ENCODE measurements around the gene SYVN1. TPM values are rescaled to one million over a fixed set of nuclear protein-coding genes. Genes with fewer than 3 reads are reported as not detected.

Gene SYVN1
- total and polyA plus RNA-seq, 2 donors (not counting 1 experiment from before 2014, with no cell fraction given), result 187 to 282 TPM

DNA sequence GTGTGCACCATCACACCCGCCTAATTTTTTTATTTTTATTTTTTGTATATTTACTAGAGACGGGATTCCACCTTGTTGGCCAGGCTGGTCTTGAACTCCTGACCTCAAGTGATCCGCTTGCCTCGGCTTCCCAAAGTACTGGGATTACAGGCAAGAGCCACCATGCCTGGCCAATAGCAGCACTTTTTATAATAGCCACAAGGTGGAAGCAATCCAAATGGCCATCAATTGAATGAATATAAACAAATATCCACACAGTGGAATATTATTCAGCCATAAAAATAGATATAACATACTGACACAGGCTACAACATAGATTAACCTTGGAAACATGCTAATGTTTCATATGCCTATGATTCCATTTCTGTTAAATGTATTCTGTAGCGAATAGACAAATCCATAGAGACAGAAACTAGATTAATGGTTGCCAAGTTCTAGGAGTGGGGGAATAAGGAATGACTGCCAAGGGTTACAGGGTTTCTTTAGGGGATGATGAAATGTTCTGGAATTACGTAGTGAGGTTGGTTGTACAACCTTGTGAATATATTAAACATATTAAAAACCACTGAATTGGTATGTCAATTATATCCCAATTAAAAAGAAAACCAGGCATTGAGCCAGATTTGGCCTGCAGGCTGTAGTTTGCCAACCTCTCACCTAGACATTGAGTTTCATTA lies 33.5 kb downstream of the SYVN1 start:
- H3K27ac ChIP-seq (ENCODE audit: low read length in 2 of 2), result no peak overlapping the region
- intact Hi-C loops (cut with micrococcal nuclease), result no loop called here
- H3K27ac Mint-ChIP-seq, result no peak overlapping the region
- no CpG with 5 or more reads among the region's 6 CpGs for WGBS (ENCODE audit: insufficient coverage)
- no peak overlapping the region for H3K4me3 ChIP-seq (ENCODE audit: control extremely low read depth in 1 of 5, extremely low read depth in 1 of 5, insufficient read depth in 1 of 5, low read depth in 2 of 5, low read length in 4 of 5)
- peaks cover 62% of the 10 kb centered on the region for H3K79me2 ChIP-seq (ENCODE audit: control insufficient read depth, insufficient read depth, low read length)
- H2AFZ ChIP-seq (ENCODE audit: insufficient read depth, low read depth, low read length, poor library complexity, severe bottlenecking), result no peak overlapping the region
- peaks cover 7 to 12% of the 10 kb centered on the region in 2 donors for H3K4me1 ChIP-seq (ENCODE audit: control insufficient read depth in 2 of 2, insufficient read depth in 2 of 2, low read length in 2 of 2)
- H3K9ac ChIP-seq (ENCODE audit: low read length), result no peak overlapping the region
- no peak overlapping the region for H3K4me3 Mint-ChIP-seq
- no peak for ATAC-seq (ENCODE audit: low read depth)
- peaks cover 0 to 3% (median 0%) of the 10 kb centered on the region in 3 donors for H3K9me3 ChIP-seq (ENCODE audit: control extremely low read depth in 1 of 3, control insufficient read depth in 2 of 3, insufficient read depth in 1 of 3, low read length in 2 of 3)
- TF ChIP-seq, protein P1, sequence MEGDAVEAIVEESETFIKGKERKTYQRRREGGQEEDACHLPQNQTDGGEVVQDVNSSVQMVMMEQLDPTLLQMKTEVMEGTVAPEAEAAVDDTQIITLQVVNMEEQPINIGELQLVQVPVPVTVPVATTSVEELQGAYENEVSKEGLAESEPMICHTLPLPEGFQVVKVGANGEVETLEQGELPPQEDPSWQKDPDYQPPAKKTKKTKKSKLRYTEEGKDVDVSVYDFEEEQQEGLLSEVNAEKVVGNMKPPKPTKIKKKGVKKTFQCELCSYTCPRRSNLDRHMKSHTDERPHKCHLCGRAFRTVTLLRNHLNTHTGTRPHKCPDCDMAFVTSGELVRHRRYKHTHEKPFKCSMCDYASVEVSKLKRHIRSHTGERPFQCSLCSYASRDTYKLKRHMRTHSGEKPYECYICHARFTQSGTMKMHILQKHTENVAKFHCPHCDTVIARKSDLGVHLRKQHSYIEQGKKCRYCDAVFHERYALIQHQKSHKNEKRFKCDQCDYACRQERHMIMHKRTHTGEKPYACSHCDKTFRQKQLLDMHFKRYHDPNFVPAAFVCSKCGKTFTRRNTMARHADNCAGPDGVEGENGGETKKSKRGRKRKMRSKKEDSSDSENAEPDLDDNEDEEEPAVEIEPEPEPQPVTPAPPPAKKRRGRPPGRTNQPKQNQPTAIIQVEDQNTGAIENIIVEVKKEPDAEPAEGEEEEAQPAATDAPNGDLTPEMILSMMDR (IDR thresholded peaks at IDR 0.05), result no peak
- TF ChIP-seq EZH2 (IDR thresholded peaks at IDR 0.05; ENCODE audit: borderline replicate concordance, insufficient read depth, low read depth, low read length, poor library complexity, severe bottlenecking), result no peak
- no peaks in the 10 kb centered on the region for H3K27me3 Mint-ChIP-seq
- POLR2A ChIA-PET, result no interaction called here
- no peak overlapping the region for H3K4me2 ChIP-seq (replicated peaks; ENCODE audit: low read depth, low read length, poor library complexity, severe bottlenecking)
- peaks cover 25% of the 10 kb centered on the region for H4K20me1 ChIP-seq (ENCODE audit: control insufficient read depth, insufficient read depth, low read length, poor library complexity, severe bottlenecking)
- CTCF ChIA-PET, result interaction anchor here (0.7 to 10.2 kb wide), 2 partner anchors 10 to 87 kb away, joined by 3 to 96 read pairs; partner anchors contain the start of genes ARL2 and TM7SF2
- peaks cover 24% of the 10 kb centered on the region for H3K4me1 Mint-ChIP-seq
- no peaks in the 10 kb centered on the region for H3K27me3 ChIP-seq (replicated peaks in 1 of 4; ENCODE audit: control extremely low read depth in 1 of 4, control insufficient read depth in 3 of 4, insufficient read depth in 4 of 4, low read length in 3 of 4)
- no peak for DNase-seq
- H3K9me3 Mint-ChIP-seq (ENCODE audit: insufficient read depth), result no peaks in the 10 kb centered on the region
- peaks cover 0 to 43% of the 10 kb centered on the region in 2 experiments for H3K36me3 ChIP-seq (replicated peaks in 1 of 2; ENCODE audit: control extremely low read depth in 1 of 2, control insufficient read depth in 1 of 2, extremely low read depth in 1 of 2, insufficient read depth in 2 of 2, low read length in 1 of 2)

DNA sequence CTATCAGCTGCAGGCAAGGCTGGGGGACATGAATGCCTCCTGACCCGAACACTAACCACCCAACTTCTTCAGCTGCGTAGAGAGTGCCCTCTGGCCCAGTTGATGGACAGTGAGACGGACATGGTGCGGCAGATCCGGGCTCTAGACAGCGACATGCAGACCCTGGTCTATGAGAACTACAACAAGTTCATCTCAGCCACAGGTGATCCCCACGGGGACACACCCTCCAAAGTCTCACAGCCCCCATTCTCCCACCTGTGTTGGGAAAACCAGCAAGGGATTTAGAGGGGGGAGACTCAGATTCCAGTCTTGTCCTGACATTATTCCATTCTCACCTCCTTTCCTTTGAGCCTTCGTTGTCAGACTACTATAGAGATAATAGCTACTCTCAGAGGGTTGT lies 37.4 kb downstream of the SYVN1 start:
- WGBS (ENCODE audit: insufficient coverage), result 73% methylated on average over 5 of the region's 8 CpGs
- peak overlapping the region; percentile 42 to 81 for H3K27ac ChIP-seq (ENCODE audit: low read length in 2 of 2)
- no peaks in the 10 kb centered on the region for H3K9me3 Mint-ChIP-seq (ENCODE audit: insufficient read depth)
- H3K9me3 ChIP-seq (ENCODE audit: control extremely low read depth in 1 of 3, control insufficient read depth in 2 of 3, insufficient read depth in 1 of 3, low read length in 2 of 3), result peaks cover 0 to 6% (median 0%) of the 10 kb centered on the region in 3 donors
- peak overlapping the region; percentile 97 for H3K27ac Mint-ChIP-seq
- H3K4me1 Mint-ChIP-seq, result peaks cover 24% of the 10 kb centered on the region
- CTCF ChIA-PET, result interaction anchor here (0.8 to 10.2 kb wide), 3 partner anchors 11 to 21 kb away, joined by 3 to 96 read pairs (median 20); partner anchors contain the start of genes TM7SF2 and ZNHIT2
- POLR2A ChIA-PET, result interaction anchor here (0.6 to 4.0 kb wide), 9 partner anchors 14 to 325 kb away, joined by 3 to 26 read pairs (median 5); partner anchors contain the start of genes ARL2, CAPN1, FAU and MRPL49
- peaks cover 18% of the 10 kb centered on the region for H4K20me1 ChIP-seq (ENCODE audit: control insufficient read depth, insufficient read depth, low read length, poor library complexity, severe bottlenecking)
- H3K4me1 ChIP-seq (ENCODE audit: control insufficient read depth in 2 of 2, insufficient read depth in 2 of 2, low read length in 2 of 2), result peaks cover 10 to 16% of the 10 kb centered on the region in 2 donors
- ATAC-seq (ENCODE audit: low read depth) (no peak), DNase-seq (no peak)
- peaks cover 36% of the 10 kb centered on the region for H3K79me2 ChIP-seq (ENCODE audit: control insufficient read depth, insufficient read depth, low read length)
- peak overlapping the region; percentile 96 for H3K4me3 Mint-ChIP-seq
- H3K36me3 ChIP-seq (replicated peaks in 1 of 2; ENCODE audit: control extremely low read depth in 1 of 2, control insufficient read depth in 1 of 2, extremely low read depth in 1 of 2, insufficient read depth in 2 of 2, low read length in 1 of 2), result peaks cover 0 to 23% of the 10 kb centered on the region in 2 experiments
- TF ChIP-seq, protein P1 (IDR thresholded peaks at IDR 0.05), result no peak
- no peak for TF ChIP-seq EZH2 (IDR thresholded peaks at IDR 0.05; ENCODE audit: borderline replicate concordance, insufficient read depth, low read depth, low read length, poor library complexity, severe bottlenecking)
- peak overlapping the region; percentile 92 for H3K4me2 ChIP-seq (replicated peaks; ENCODE audit: low read depth, low read length, poor library complexity, severe bottlenecking)
- H3K9ac ChIP-seq (ENCODE audit: low read length), result peak overlapping the region; percentile 90
- H3K4me3 ChIP-seq (ENCODE audit: control extremely low read depth in 1 of 5, extremely low read depth in 1 of 5, insufficient read depth in 1 of 5, low read depth in 2 of 5, low read length in 4 of 5), result peak overlapping the region; percentile 21 to 90 (median 73)
- intact Hi-C loops (cut with micrococcal nuclease), result loop anchor here (1.0 kb wide), 5 partner anchors 13 to 84 kb away; partner anchors contain the start of genes CDCA5, SNX15, ZFPL1 and ZNHIT2
- no peaks in the 10 kb centered on the region for H3K27me3 ChIP-seq (replicated peaks in 1 of 4; ENCODE audit: control extremely low read depth in 1 of 4, control insufficient read depth in 3 of 4, insufficient read depth in 4 of 4, low read length in 3 of 4)
- no peaks in the 10 kb centered on the region for H3K27me3 Mint-ChIP-seq
- H2AFZ ChIP-seq (ENCODE audit: insufficient read depth, low read depth, low read length, poor library complexity, severe bottlenecking), result peak overlapping the region; percentile 88
